Stimulated activated CD8-positive, alpha-beta memory T cell treated with anti-CD3 and anti-CD28 coated beads, Interleukin-7, amount 100 ng/mL, for 24 hours (primary cell): Measurements from ENCODE around the gene RAB3A.

Experiments used
- DNase-seq: peaks from one replicate; pipeline ENCODE4 v3.0.0-alpha.2; 2020; ENCODE audit warnings: low read depth

Gene RAB3A

DNA sequence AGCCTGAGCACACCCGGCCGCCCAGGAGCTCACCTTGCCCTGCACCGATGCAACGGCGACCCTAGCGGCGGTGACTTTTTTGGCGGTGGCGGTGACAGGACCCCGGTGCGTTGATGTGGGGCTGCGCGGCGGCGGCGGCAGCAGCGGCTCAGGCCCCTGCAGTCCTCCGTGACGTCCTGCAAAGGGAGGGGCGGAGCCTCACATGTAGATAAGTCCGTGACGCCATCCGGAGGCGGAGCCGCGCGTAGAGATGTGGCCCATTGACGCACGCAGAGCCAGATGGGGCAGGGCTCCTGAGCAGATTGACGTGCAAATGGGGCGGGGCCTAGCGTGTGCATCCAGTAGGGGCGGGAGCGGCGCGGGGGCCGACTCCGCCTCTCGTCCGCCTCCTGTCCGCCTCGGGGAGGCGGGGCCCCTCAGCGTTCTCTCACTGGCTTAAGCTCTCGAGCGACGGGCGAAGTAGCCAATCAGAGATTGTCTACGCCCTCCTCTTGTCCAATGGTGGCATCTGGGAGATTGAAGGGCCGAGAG is at the start of gene RAB3A:
Gene RAB3A (minus strand): TSS at position 180 of the 531 bp plus-strand sequence. CDS start 1,302 bp downstream, outside the sequence.
- DNase-seq, result peak; percentile 99

DNA sequence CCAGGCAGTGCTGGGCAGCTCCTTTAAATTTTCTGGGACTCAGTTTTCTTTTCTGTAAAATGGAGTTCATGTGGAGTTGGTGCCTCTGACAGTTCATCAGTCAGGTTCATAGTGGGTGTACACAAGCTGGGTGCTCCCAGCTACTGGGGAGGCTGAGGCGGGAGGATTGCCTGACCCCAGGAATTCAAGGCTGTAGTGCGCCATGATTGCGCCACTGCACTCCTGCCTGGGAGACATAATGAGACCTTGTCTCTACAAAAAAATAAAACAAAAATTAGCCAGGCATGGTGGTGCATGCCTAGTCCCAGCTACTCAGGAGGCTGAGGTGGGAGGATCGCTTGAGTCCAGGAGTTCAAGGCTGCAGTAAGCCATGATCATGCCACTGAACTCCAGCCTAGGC is 49.3 kb upstream of the RAB3A start:
- DNase-seq, result no peak

- no peak for DNase-seq
Measured at GRCh38 chr19:18252370-18252717, 48.5 kb upstream of the RAB3A start.

DNA sequence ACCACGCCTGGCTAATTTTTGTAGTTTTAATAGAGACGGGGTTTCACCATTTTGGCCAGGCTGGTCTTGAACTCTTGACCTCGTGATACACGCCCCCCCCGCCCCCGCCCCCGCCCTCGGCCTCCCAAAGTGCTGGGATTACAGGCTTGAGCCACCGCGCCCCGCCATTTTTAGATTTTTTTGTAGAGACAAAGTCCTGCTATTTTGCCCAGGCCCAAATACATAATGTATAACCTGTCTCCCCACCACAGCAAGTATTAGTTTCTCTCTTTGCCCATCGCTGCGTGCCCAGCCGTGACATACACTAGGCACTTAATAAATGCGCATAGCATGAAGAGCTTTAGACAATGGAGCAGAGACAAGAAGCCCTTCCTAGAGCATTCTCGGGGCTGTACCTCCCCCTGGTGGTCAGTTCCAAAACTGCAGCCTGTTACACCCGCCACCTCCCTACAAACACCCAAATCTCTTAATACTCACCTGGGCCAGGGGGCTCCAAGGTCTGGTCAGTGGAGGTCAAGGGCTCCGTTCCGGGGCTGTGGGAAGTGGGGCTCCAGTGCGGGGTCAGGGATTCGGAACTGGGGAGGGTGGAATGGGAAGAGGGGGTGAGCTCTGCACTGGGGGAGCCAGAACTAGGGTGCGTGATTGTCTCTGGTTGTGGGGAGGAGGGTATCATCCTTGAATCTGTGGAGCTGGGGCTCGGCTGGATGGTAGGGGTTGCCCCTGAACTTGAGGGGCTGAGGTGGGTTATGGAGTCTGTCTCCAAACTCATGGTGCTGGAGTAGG is 47.9 kb upstream of the RAB3A start:
- peak; percentile 70 for DNase-seq

DNA sequence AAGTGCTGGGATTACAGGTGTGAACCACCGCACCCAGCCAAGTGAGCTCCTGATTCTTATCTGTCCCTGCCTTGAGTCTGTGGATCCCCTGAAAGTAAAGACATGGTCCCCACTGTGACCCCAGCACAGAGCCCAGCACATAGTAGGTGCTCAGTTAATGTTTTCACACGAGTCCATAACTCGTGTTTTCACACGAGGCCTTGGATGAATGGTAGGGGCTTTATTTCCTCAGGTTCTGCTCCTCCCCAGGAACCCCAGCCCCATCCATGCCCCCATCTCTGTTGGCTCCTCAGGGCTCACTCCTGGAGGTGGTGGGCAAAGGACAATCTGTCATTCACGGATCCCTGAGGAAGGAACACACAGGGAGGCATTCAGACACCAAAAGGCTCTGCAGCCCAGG is 46.0 kb upstream of the RAB3A start:
- DNase-seq, result no peak

DNA sequence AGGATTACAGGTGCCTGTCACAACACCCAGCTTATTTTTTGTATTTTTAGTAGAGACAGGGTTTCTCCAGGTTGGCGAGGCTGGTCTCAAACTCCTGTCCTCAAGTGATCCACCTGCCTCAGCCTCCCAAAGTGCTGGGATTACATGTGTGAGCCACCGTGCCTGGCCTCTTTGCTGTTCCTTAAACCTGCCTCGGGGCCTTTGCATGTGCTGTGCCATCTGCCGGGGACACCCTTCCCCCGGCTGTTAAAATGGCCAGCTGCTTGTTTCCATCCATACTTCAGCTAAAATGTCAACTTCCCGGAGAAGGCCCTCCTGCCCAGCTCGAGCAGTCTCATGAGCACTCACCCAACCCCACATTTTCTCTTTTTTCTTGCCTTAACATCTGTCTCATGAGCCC is 41.5 kb upstream of the RAB3A start:
- no peak for DNase-seq

DNA sequence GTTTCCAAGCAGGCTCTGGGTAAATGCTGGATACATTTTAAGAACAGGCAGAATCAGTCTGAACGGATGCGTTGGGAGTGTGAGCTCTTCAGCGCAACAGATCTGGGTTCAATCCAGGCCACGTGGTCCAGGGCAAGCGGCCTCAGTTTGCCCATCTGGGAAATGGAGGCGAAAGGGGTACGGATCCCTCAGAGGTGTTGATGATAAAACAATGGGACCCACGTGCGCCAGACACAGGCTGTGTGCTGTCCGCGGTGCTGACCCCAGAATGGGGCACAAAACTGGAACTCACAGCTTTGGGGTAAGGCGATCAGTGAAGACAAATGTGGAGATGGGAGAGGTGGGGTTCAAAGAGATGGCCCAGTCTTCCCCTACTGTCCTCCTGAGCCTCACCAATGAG is 35.5 kb upstream of the RAB3A start:
- DNase-seq, result no peak

- DNase-seq, result no peak
Measured at GRCh38 chr19:18234194-18234593, 30.4 kb upstream of the RAB3A start.

GRCh38 chr19:18233224-18233825 is 29.5 kb upstream of the RAB3A start:
- DNase-seq, result no peak

DNA sequence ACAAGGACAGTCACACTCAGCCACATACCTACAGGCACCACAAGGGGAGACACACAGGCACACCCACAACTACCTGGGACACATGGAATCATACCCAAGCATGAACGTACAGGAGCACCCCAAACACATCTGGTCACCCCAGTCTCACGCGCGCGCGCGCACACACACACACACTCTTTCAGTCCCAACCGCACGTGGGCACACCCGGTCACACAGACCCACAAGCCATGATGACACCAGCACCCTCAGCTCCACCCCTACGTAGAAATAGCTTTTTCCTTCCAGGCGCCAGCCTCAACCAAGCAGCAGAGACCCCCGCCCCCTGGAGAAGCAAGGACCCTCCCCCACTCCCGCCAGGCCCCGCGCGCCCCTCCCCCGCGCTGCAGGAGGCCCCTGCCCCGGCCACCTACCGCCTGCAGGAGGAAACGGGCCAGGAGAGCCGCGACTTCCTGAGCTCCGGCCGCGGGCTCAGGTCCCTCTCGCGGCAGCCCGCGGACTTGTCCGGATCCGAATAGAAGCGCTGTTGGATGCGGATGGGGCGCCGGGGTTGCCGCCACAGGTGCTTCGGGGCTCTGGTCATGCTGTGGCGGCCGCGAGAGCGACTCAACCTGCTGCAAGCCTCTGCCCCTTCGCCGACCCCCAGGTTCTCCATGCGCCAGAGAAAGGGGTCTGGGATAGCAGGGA is 28.8 kb upstream of the RAB3A start:
- no peak for DNase-seq

DNA sequence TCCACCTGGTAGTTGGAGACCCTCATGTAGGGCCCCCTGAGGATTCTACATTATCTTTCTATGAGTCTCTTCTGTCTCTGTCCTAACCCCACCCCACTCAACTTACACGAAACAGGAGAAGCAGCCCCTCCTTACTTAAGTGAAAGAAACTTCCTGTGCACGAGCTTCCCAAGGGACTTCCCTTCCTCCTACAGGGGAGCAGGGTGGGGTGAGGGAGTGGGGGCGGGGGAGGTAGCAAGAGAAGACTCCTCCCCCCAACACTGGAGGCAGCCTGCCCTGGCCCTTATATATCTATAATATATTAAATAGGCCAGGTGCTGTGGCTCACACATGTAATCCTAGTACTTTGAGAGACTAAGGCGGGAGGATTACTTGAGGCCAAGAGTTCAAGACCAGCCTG is 27.9 kb upstream of the RAB3A start:
- no peak for DNase-seq

GRCh38 chr19:18230941-18231734 is 27.3 kb upstream of the RAB3A start:
- DNase-seq, result no peak

GRCh38 chr19:18229915-18230314 is 26.1 kb upstream of the RAB3A start:
- no peak for DNase-seq

- DNase-seq, result no peak
Measured at GRCh38 chr19:18229474-18229873, 25.6 kb upstream of the RAB3A start.

DNA sequence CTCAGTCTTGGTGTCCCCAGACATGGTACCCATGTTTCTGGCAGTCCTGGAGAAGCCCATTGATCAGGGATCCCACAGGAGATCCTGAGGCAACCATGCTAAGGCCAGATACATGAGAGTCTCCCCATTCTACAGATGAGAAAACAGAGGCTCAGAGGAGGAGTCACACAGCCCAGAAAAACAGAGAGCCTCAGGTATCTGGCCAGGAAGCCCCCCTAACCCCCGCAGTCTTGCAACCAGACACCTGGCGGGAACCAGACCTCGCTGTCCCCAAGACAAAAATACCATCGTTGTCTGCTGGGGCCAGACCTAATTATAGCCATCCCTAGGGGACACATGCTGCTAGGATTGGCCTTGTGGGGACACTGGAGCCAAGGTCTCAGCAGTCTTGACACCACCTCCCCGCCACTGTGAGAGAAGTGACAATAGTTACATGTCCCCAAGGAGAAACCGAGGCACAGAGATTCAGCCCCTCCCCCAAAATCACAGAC is 24.0 kb upstream of the RAB3A start:
- DNase-seq, result no peak

GRCh38 chr19:18226956-18227780 is 23.3 kb upstream of the RAB3A start:
- no peak for DNase-seq

- DNase-seq, result no peak
Measured at GRCh38 chr19:18225702-18226468, 22.0 kb upstream of the RAB3A start, which contains the start of gene PDE4C. TSS of gene PDE4C (minus strand) at chr19:18226438. CDS start at chr19:18226415, 23 bp downstream.

DNA sequence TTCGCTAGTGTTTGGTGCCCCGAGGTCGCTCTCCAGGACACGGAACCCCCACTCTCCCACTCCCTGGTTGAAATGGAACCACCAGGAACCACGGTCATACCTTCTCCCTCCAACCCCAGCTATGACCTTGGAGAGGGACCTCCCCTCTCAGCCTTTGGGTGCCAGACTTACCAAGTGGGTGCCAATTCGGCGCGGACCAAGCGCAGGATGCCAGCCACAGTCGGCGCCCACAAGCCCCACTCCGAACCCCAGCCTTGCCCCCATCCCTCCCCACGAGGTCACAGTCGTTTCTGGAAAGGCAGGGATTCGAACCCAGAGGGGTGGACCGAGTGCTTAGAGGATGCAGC is 21.5 kb upstream of the RAB3A start:
- no peak for DNase-seq

DNA sequence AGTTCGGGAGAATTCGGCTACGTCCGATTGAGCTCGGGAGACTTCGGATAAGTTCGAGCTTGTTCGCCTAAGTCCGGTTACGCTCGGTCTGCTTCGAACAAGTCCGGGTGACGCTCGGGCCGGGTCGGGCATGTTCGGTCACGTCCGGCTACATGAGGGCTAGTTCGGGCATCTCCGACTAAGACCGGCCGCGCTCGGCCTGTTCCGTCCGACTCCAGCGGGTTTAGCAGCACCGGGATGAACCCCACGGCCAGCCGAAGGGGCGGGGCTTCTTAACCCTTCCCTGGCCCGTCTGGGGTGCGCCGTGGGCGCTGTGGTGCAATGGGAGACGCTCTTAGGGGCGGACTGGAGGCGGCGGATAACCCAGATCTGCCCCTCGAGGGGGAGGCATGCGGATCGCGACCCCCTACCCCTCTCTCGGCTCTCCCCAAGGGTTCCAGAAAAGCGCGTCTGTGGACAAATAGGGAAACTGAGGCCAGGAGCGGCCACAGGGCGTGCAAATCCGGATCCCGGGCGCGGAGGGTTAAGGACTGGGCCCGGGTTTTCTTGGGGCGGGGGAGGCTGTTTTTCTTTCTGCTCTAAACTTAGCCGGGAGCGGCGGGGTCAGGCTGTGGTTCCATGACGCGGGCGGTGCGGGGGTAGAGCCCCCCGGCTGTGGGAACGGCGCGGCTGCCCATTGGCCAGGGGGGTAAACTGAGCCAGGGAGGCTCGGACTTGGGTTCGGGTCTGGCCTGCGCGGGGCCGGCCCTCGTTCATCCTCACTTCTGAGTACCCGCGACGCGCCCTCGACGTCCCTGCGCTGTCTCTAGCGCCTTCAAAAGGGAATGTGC is 20.9 kb upstream of the RAB3A start:
- DNase-seq, result peak; percentile 84
